ENCODE measurements around the gene CACNA2D3.

DNA sequence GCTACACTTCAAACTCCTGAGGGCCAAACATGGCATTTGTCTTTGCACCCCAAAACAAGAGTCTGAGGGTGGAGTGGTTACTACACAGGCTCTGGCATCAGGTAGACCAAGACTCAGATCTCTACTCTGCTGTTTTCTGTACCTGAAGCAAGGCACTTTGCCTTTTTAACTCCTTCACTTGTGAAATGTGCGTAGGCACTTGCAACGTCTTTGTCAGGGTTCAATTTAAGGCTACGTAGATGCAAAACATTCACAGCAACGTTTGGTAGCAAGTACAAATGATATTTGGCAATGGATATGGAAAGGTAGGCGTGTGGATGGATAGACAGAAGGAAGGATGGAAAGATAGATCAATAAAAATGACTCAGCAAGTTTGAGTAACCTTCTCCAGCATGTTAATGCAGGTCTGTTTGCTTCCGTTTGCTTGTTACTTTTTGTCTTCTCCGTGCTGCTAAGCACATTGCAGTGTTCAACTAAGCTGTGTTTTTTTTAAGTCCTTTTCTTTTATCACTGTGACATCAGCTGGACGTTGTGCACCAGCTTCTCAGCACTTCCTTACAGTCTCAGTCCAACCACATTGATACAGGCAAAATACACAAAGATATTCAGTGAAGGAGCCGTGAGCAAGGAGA, 704.8 kb downstream of the CACNA2D3 start:
- TF ChIP-seq, protein P1, sequence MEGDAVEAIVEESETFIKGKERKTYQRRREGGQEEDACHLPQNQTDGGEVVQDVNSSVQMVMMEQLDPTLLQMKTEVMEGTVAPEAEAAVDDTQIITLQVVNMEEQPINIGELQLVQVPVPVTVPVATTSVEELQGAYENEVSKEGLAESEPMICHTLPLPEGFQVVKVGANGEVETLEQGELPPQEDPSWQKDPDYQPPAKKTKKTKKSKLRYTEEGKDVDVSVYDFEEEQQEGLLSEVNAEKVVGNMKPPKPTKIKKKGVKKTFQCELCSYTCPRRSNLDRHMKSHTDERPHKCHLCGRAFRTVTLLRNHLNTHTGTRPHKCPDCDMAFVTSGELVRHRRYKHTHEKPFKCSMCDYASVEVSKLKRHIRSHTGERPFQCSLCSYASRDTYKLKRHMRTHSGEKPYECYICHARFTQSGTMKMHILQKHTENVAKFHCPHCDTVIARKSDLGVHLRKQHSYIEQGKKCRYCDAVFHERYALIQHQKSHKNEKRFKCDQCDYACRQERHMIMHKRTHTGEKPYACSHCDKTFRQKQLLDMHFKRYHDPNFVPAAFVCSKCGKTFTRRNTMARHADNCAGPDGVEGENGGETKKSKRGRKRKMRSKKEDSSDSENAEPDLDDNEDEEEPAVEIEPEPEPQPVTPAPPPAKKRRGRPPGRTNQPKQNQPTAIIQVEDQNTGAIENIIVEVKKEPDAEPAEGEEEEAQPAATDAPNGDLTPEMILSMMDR (conservative IDR thresholded peaks at IDR 0.05; ENCODE audit: low read length), result no peak
- no peak for TF ChIP-seq EZH2phosphoT487 (IDR thresholded peaks at IDR 0.05; ENCODE audit: borderline replicate concordance, low read depth, low read length)
